ENCODE data around the gene PPM1A.

DNA sequence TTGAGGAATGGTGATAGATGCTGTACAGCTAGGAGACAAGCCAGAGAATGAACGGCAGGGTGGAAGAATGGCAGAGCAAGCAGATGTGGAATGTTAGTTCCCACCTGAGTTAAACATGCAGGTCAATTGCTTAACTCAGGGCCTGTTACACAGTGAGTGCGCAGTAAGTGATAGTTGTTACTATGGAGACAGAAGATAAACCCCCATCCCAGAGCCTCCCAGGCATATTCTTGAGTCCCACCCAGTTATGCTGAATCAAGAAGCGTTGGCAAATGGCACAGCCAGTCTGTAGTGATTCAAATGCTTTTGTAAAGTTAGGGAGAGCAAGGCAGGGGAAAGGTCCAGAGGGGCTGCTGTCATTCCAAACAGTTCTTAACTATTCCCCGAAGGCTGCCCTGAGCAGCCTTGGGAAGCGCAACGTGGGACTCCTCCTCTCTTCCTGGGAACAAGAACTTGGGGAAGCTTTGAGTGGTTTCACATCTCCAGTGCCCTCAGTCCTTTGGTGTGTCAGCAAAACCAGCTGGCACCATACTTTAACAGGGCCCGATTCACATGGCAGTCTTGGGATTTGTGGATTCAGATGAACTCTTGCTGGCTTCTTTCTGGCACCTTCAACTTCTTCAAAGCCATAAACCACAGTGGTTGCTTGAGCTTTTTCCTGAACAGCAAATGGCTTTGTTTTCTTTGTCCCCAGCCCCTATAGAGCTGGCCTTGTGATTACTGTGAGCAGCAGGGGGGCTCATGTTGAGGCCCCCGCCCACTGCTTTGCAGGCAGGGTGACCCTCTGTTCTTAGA lies 66.4 kb downstream of the PPM1A start:
- TF ChIP-seq EZH2 (IDR thresholded peaks at IDR 0.05; ENCODE audit: low read depth, unreplicated experiment) (no peak), CREB1 (CRISPR knock-in tag; IDR thresholded peaks at IDR 0.05; ENCODE audit: low read depth) (no peak), ZNF331 (CRISPR knock-in tag; IDR thresholded peaks at IDR 0.05; ENCODE audit: low read depth) (no peak)
- TF ChIP-seq, protein P1, sequence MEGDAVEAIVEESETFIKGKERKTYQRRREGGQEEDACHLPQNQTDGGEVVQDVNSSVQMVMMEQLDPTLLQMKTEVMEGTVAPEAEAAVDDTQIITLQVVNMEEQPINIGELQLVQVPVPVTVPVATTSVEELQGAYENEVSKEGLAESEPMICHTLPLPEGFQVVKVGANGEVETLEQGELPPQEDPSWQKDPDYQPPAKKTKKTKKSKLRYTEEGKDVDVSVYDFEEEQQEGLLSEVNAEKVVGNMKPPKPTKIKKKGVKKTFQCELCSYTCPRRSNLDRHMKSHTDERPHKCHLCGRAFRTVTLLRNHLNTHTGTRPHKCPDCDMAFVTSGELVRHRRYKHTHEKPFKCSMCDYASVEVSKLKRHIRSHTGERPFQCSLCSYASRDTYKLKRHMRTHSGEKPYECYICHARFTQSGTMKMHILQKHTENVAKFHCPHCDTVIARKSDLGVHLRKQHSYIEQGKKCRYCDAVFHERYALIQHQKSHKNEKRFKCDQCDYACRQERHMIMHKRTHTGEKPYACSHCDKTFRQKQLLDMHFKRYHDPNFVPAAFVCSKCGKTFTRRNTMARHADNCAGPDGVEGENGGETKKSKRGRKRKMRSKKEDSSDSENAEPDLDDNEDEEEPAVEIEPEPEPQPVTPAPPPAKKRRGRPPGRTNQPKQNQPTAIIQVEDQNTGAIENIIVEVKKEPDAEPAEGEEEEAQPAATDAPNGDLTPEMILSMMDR (conservative IDR thresholded peaks at IDR 0.05; ENCODE audit: low read depth in 2 of 2) = no peak

Data from GM23338 (cell line).